Cerebellar nuclear complex (tissue), 1 donor: ENCODE results near the gene AUNIP.

ENCODE experiments used
- DNase-seq, 2 experiments: peaks; one replicate each; lab custom pipeline; 2025; lab: John Stamatoyannopoulos, UW

AUNIP gene

DNA sequence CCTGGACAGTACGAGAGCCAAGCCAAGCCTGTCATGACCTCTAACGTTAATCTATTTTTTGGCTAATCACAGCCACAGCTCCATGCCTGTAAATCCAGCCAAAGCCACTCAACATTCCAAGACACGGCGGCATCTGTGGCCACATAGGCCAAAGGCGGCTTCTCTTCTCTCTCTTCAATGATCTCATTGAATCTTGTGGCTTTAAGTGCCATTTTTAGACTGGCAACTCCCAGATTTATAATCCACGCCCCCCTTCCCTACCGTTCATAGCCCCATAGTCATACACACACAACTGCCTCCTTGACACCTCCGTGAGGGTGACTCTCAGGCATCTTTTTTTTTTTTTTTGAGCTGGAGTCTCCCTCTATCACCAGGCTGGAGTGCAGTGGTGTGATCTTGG, 64.9 kb downstream of the AUNIP start:
- DNase-seq: no peak

DNA sequence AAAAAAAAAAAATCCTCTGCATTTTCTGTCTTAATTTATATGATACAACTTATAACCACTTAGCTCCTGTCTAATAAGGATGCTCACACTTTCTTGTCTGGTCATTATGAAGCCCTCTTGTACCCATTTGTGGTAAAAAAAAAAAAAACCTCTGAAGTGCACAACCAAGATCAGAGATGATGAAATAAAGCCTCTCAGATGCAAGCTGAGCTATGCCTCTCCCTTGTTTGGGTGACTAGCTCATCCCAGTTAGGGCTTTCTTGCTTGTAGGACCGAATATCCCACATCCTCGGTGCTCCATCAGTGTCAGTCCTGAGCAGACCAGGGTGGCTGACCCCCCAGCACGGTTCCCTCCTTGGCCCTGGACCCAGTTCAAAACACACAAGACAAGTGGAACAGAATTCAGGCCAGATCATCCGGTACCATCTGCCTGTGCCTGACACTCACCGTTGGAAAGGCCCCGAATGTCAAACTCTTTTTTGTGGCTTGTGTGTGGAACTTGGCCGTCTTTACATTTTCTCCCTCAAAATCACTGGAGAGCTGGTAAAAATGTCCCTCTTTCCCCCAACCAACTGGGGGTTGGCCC, 65.6 kb downstream of the AUNIP start:
- no peak for DNase-seq

DNA sequence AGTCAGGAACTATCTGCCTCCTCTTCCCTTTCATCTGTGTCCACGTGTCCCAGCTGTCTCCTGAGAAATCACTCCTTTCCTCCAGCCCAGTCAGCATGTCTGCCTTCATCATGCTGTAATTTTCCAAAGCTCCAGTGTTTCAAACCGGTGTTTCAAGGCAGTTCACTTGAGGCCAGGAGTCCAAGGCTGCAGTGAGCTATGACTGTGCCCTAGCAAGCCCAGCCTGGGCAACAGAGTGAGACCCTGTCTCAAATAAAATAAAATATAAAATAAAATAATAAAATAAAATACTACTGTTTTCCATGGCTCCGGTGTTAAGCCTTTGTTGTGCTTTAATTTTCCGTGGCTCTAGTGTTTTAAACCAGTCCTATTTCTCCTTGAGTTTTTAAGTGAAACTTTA, 67.1 kb downstream of the AUNIP start:
- no peak for DNase-seq

DNA sequence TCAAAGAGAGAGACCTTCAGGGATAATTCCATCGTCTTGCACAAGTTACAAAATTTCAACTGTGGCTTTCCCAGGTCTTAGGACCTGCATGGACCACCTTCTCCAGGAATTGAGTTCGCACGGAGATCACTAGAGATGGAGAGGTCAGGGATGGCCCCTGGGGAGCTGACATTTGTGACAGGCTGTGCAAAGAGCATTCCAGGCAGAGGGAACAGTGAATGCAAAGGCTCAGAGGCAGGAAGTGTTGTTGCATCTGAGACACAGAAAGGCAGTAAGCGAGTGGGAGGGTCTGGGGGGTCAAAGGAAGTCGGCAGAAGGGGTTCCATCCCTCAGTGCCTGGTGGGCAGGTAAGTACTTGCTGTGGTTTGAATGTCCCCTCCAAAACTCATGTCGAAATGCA, 68.8 kb downstream of the AUNIP start:
- no peak for DNase-seq

DNA sequence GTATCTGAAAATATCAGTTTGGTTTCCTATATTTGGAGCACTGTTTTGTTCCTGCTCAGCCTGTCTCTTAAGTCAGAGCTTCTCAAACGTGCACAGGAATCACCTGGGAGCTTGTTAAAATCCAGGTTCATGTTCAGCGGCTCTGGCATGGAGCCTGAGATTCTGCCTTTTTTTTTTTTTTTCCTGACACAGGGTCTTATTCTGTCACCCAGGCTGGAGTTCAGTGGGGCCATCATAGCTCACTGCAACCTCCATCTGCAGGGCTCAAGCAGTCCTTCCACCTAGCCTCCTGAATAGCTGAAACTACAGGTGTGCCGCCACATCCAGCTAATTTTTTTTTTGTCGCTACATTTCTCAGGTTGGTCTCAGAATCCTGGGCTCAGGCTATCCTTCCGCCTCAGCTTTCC, 71.5 kb downstream of the AUNIP start:
- no peak for DNase-seq

DNA sequence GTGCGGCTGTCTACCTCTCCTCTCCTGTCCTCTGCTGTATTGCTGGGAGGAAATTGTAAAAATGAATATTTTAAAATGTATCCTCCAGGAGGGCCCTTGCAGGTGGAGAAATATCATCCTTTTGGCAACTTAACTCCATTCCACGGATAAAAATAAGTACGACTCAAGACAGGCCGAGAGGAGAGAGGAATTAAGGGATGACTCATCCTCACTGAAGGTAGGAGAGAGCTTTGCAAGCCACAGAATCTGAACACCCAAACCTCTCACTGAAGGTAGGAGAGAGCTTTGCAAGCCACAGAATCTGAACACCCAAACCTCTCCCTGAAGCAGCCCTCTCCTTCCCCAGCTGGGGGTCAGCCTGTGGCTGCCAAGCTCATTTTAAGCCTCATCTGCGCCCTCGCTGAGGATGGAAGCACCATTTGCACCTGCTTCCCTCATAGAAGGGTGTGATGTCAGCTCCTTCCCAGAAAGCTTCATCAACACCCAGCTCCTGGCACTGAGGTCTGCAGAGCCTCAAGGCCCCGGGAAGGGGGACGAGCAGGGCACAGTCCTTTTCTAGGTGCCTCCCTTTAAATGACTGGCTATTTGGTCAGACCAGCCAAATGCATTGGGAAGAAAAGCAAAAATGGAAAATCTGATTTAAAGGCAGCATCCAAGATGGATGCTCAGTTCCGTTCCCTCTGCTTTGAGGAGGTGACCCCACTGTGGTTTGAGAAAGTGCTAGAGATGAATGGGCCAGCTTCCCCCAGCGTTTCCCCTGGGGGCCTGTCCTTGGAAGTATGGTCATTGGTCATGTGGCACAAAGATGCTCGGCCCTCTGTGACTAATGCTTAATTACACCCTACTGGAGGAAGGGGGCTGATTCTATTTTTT, 72.1 kb downstream of the AUNIP start:
- DNase-seq: no peak

DNA sequence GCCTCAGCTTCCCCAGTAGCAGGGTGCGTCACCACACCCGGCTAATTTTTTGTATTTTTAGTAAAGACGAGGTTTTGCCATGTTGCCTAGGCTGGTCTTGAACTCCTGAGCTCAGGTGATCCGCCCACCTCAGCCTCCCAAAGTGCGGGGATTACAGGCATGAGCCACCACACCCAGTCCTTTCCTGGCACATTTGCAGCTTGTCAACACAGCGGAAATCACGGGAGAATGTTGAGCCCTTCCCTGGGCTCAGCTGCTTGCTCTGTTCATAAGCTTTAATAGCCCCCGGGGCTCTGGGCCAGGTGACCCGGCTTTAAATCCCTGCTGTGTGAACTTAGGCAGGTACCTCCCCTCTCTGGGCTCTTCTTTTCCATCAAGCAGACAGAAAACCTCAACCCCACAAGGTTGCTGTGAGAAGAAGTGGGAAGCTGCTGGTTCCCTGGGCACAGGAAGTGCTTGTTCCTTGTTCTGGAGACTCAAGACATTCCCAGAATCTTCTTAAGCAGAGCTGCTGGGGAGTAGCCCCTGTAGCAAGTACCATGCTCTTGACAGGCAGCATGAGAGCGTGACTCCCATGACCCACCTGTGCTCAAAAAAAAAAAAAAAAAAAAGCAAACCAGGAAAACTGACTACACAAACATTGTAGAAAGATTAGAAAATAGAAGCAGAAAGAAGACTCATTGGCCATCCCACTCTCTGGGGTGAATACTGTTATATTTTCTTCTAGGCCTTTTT, 73.8 kb downstream of the AUNIP start:
- DNase-seq: no peak

DNA sequence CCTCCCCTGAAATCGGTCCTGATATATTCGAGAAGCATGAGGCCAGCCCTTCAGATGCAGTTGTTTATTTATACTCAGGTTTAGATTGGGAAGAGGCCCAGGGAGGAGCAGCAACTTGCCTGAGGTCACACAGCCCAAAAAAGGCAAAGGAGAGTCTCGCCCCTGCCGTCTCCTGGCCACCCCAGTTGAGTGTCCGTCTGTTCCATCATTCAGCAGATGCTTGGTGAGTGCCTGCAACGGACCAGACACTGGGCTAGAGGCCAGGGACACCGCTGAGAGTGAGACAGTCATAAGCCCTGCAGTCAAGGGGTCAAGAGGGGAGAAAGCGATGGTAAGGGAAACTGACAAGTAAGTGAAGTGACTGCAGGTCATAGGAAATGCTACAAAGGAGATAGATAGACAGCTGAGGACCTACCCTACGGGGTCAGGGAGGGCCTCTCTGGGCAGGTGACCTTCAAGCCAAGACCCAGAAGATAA, 74.6 kb downstream of the AUNIP start:
- peak; percentile 27 to 53 for DNase-seq
